GM12878 (cell line): ENCODE results near the gene MMP24. TPM values are rescaled to one million over a fixed set of nuclear protein-coding genes. Genes with fewer than 3 reads are reported as not detected.

ENCODE experiments used
- ATAC-seq: fragments of 200-7000 bp; cut with Tn5 transposase; 3 replicates; pipeline ENCODE4 v1.9.1; 2020; ENCODE audit warnings: mild to moderate bottlenecking, moderate library complexity
- BruUV-seq: library from RNA; stranded (reverse); fragments of 400-500 nt; replicated peaks from 2 replicates; lab custom pipeline; 2021; lab: Mats Ljungman, UMichigan
- CTCF ChIA-PET: fragments of 300-600 bp; sonication (Branson Sonifier 250); formaldehyde crosslinking; extraction: SDS; loops from one replicate; lab custom pipeline; 2021; ENCODE audit warnings: inconsistent platforms; lab: Yijun Ruan, JAX
- POLR2A ChIA-PET: fragments of 350-600 bp; formaldehyde crosslinking; extraction: SDS; loops from one replicate; lab custom pipeline; 2021; ENCODE audit warnings: inconsistent platforms; lab: Charles Lee
- RAD21 ChIA-PET: fragments of 300-600 bp; sonication (Branson Sonifier 250); formaldehyde crosslinking; loops from one replicate; lab custom pipeline; 2023; ENCODE audit warnings: antibody characterized with exemption; ENCODE audit not compliant: unreplicated experiment; lab: Charles Lee
- SMC1A ChIA-PET: fragments of 300-600 bp; sonication (Branson Sonifier 250); formaldehyde crosslinking; loops from one replicate; lab custom pipeline; 2023; ENCODE audit not compliant: unreplicated experiment, uncharacterized antibody; lab: Charles Lee
- DNase-seq: peaks from one replicate; pipeline ENCODE4 v3.0.0-alpha.2; 2011; ENCODE audit warnings: low read depth, low spot score
- FAIRE-seq: peaks from 3 replicates; lab custom pipeline; 2011; peaks lifted over from hg19 to GRCh38; lab: Jason Lieb, UNC
- H2AFZ ChIP-seq: 2 replicates; pipeline ENCODE4 v1.6.0; 2011; ENCODE audit warnings: low read depth, low read length, control low read depth; ENCODE audit not compliant: control insufficient read depth
- H3K27ac ChIP-seq: 2 replicates; pipeline ENCODE4 v1.5.1; 2011; ENCODE audit warnings: control low read depth; ENCODE audit not compliant: control insufficient read depth, insufficient read depth
- H3K27me3 ChIP-seq, 2 experiments: replicated peaks in 1 of 2; 2 replicates each; pipeline versions ENCODE4 v1.6.0 to v1.6.1; 2011; ENCODE audit warnings: low read length in 1 of 2; ENCODE audit not compliant: control insufficient read depth in 2 of 2, insufficient read depth in 2 of 2
- H3K36me3 ChIP-seq, 2 experiments: 2 replicates each; pipeline ENCODE4 v1.5.1; 2011; ENCODE audit warnings: low read length in 1 of 2; ENCODE audit not compliant: control insufficient read depth in 2 of 2, insufficient read depth in 2 of 2
- H3K4me1 ChIP-seq: 2 replicates; pipeline ENCODE4 v1.6.1; 2011; ENCODE audit warnings: mild to moderate bottlenecking, low read length, moderate library complexity, mixed read lengths; ENCODE audit not compliant: control insufficient read depth, insufficient read depth
- H3K4me2 ChIP-seq: 2 replicates; pipeline ENCODE4 v1.6.0; 2011; ENCODE audit warnings: control low read depth; ENCODE audit not compliant: control insufficient read depth, insufficient read depth
- H3K4me3 ChIP-seq: fragments of 200-600 bp; sonication (generic); 2 replicates; pipeline ENCODE4 v1.5.1; 2016
- H3K79me2 ChIP-seq: 2 replicates; pipeline ENCODE4 v1.6.0; 2011; ENCODE audit warnings: low read length; ENCODE audit not compliant: control insufficient read depth, insufficient read depth
- H3K9ac ChIP-seq: 2 replicates; pipeline ENCODE4 v1.8.0; 2011; ENCODE audit warnings: low read length, control low read depth, mixed read lengths; ENCODE audit not compliant: control insufficient read depth, insufficient read depth
- H3K9me3 ChIP-seq: replicated peaks from 3 replicates; pipeline ENCODE4 v1.5.1; 2011; ENCODE audit warnings: mild to moderate bottlenecking, low read length; ENCODE audit not compliant: control insufficient read depth, insufficient read depth
- H4K20me1 ChIP-seq: 2 replicates; pipeline ENCODE4 v1.6.0; 2011; ENCODE audit not compliant: control insufficient read depth, insufficient read depth
- ATF2 ChIP-seq: IDR thresholded peaks from 2 replicates; pipeline ENCODE4 v1.6.1; 2012; ENCODE audit warnings: low read length, inconsistent platforms
- EP300 ChIP-seq, 2 experiments: fragments of 150-350 bp in 1 of 2; IDR thresholded peaks; 2 replicates each; pipeline ENCODE4 v1.6.1; 2011 to 2012; ENCODE audit warnings: low read depth in 2 of 2, low read length in 2 of 2, borderline replicate concordance in 1 of 2, improper control_type of control experiment in 1 of 2, inconsistent platforms in 1 of 2; ENCODE audit not compliant: control insufficient read depth in 1 of 2
- FOXK2 ChIP-seq: fragments of 450-650 bp; IDR thresholded peaks from 2 replicates; pipeline ENCODE4 v1.6.1; 2017; ENCODE audit warnings: mild to moderate bottlenecking, moderate library complexity
- JUNB ChIP-seq: IDR thresholded peaks from 2 replicates; pipeline ENCODE4 v1.6.1; 2016; ENCODE audit warnings: antibody characterized with exemption, mild to moderate bottlenecking
- WRNIP1 ChIP-seq: IDR thresholded peaks from 2 replicates; pipeline ENCODE4 v1.6.1; 2011; ENCODE audit warnings: low read depth, low read length, improper control_type of control experiment, borderline replicate concordance
- YBX1 ChIP-seq: fragments of 450-650 bp; IDR thresholded peaks from 2 replicates; pipeline ENCODE4 v1.6.1; 2016; ENCODE audit warnings: antibody characterized with exemption
- ZBTB4 ChIP-seq: fragments of 450-650 bp; formaldehyde crosslinking; IDR thresholded peaks from 2 replicates; pipeline ENCODE4 v1.4.0; 2022; ENCODE audit warnings: mild to moderate bottlenecking, moderate library complexity
- WGBS: methylation state at CpG from one replicate; pipeline ENCODE4 v1.1.6; 2016; ENCODE audit warnings: low lambda C conversion rate; ENCODE audit not compliant: insufficient replicate concordance, insufficient coverage; ENCODE audit errors: missing lambda C conversion rate; 5-methylcytosine and 5-hydroxymethylcytosine counted together
- in situ Hi-C: fragments of 300-500 bp; cut with MboI; formaldehyde crosslinking; loops from 9 replicates; pipeline ENCODE4 v1.14.3; 2018; ENCODE audit warnings: mixed read lengths
- intact Hi-C: fragments of 100-400 bp; cut with micrococcal nuclease; formaldehyde crosslinking; loops from one replicate; pipeline ENCODE4 v1.14.2; 2022; ENCODE audit not compliant: unreplicated experiment
- polyA plus RNA-seq, 11 experiments: library from polyadenylated mRNA; depleted of rRNA in 4 of 11; unstranded in 6 of 11; stranded (reverse) in 5 of 11; fragments of >200 nt; fragmentation: Nextera tagmentation in 4 of 11; fragmentation: Illumina TruSeq in 1 of 11; extraction: Ambion mirVana in 4 of 11; extraction: Trizol in 1 of 11; gene quantifications; 1 replicate in 1 of 11; 2 replicates in 10 of 11; pipeline versions ENCODE4 v1.2.1 to v1.2.3, GENCODE V29; 2011 to 2016; ENCODE audit warnings: inconsistent platforms in 2 of 11, missing spikeins in 2 of 11, low read depth in 1 of 11
- total RNA-seq, 4 experiments: library from RNA; depleted of rRNA in 3 of 4; stranded (reverse); fragments of >200 nt in 3 of 4; fragmentation: Illumina TruSeq in 1 of 4; extraction: Trizol in 1 of 4; gene quantifications; 2 replicates each; pipeline versions ENCODE4 v1.2.1 to v1.2.3, GENCODE V29; 2013 to 2021

The MMP24 gene
- total and polyA plus RNA-seq, 10 of the 15 experiments (the other 5 are each of a cell fraction or from before 2014, with no cell fraction given) = 0.01 to 0.11 (median 0.04) TPM; not detected in 5

- TF ChIP-seq WRNIP1 (no peak), ATF2 (no peak), ZBTB4 (CRISPR knock-in tag) (no peak)
Observed at GRCh38 chr20:35291654-35292503, 65.4 kb downstream of the MMP24 start, which contains the start of gene FAM83C (continued).

GRCh38 chr20:35292504-35293285 lies 66.2 kb downstream of the MMP24 start:
- H3K9me3 ChIP-seq = no peaks in the 10 kb centered on the region
- RAD21 ChIA-PET = no interaction called here
- H3K27ac ChIP-seq = no peak overlapping the region
- H2AFZ ChIP-seq = no peak overlapping the region
- no peaks in the 10 kb centered on the region for H3K4me1 ChIP-seq
- no peaks in the 10 kb centered on the region for H3K79me2 ChIP-seq
- WGBS = 46% methylated on average over 23 of the region's 23 CpGs
- no peak overlapping the region for H3K4me3 ChIP-seq
- POLR2A ChIA-PET = no interaction called here
- TF ChIP-seq EP300 (IDR thresholded peaks at IDR 0.05; ENCODE audit: borderline replicate concordance in 1 of 2, control insufficient read depth in 1 of 2, low read depth in 2 of 2, low read length in 2 of 2) (no peak), FOXK2 (no peak), JUNB (no peak), YBX1 (no peak)
- SMC1A ChIA-PET = no interaction called here
- BruUV-seq = no TSS peak
- no peak overlapping the region for H3K9ac ChIP-seq
- no peak for ATAC-seq
- no peak for FAIRE-seq
- no peak for DNase-seq
- no peaks in the 10 kb centered on the region for H3K36me3 ChIP-seq
- in situ Hi-C loops (no loop called here), intact Hi-C loops (no loop called here)
- CTCF ChIA-PET = interaction anchor here (1.0 to 1.4 kb wide), 2 partner anchors 11 to 13 kb away, joined by 3 to 5 read pairs; no protein-coding TSS in a partner anchor
- H4K20me1 ChIP-seq = no peaks in the 10 kb centered on the region
- H3K4me2 ChIP-seq = no peak overlapping the region
- no peaks in the 10 kb centered on the region for H3K27me3 ChIP-seq
